AG09309 (cell line): Measurements from ENCODE around the gene OVCH1.

Source experiments
- DNase-seq: peaks from one replicate; pipeline ENCODE4 v3.0.0-alpha.2; 2010; ENCODE audit warnings: low read depth
- H3K4me3 ChIP-seq: 2 replicates; pipeline ENCODE4 v1.5.1; 2011; ENCODE audit warnings: mild to moderate bottlenecking, low read depth, low read length, moderate library complexity; ENCODE audit not compliant: control insufficient read depth
- TF ChIP-seq, protein P1 (sequence below): IDR thresholded peaks from 2 replicates; pipeline ENCODE4 v1.5.1; 2011; ENCODE audit warnings: mild to moderate bottlenecking, low read depth, low read length, inconsistent platforms; ENCODE audit not compliant: insufficient read depth, control insufficient read depth; ENCODE audit errors: missing control alignments

Gene OVCH1

GRCh38 chr12:29460082-29460481 lies 37.4 kb downstream of the OVCH1 start:
- no peak overlapping the region for H3K4me3 ChIP-seq
- TF ChIP-seq, protein P1, sequence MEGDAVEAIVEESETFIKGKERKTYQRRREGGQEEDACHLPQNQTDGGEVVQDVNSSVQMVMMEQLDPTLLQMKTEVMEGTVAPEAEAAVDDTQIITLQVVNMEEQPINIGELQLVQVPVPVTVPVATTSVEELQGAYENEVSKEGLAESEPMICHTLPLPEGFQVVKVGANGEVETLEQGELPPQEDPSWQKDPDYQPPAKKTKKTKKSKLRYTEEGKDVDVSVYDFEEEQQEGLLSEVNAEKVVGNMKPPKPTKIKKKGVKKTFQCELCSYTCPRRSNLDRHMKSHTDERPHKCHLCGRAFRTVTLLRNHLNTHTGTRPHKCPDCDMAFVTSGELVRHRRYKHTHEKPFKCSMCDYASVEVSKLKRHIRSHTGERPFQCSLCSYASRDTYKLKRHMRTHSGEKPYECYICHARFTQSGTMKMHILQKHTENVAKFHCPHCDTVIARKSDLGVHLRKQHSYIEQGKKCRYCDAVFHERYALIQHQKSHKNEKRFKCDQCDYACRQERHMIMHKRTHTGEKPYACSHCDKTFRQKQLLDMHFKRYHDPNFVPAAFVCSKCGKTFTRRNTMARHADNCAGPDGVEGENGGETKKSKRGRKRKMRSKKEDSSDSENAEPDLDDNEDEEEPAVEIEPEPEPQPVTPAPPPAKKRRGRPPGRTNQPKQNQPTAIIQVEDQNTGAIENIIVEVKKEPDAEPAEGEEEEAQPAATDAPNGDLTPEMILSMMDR, result no peak
- DNase-seq, result no peak

- TF ChIP-seq, protein P1, result no peak
- no peak overlapping the region for H3K4me3 ChIP-seq
- no peak for DNase-seq
These were observed 42.4 kb downstream of the OVCH1 start for GRCh38 chr12:29455087-29455486.

- no peak overlapping the region for H3K4me3 ChIP-seq
- TF ChIP-seq, protein P1, result no peak
- DNase-seq, result no peak
These were observed 45.6 kb downstream of the OVCH1 start for GRCh38 chr12:29451888-29452287.

- TF ChIP-seq, protein P1, result no peak
- DNase-seq, result no peak
These were observed 49.3 kb downstream of the OVCH1 start for GRCh38 chr12:29448157-29448556.

DNA sequence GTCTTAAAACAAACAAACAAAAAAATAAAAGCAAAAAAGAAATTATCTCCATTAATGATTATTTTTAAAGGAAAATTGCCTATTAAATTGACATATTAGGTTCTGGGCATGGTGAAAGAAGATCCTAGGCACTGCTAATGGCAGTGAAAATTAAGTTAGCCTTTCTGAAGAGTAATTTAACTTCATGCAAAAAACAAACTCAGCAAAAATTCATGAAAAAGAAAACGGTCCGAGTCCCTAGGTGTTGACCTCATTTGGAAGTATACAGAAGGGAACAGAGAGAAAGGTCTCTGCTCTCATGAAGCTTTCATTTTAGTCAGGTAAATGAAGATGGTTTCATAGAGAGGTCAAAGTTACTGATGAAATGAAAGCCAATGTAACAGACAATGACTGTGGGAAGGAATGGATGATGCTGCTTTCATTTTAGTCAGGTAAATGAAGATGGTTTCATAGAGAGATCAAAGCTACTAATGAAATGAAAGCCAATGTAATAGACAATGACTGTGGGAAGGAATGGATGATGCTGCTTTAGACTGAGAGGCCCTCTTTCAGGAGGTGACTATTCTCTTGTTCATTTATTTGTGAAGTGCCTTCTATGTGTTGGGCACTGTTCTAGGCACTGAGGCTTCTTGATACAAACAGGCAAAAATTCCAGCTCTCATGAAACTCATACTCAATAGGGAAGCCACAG lies 50.1 kb downstream of the OVCH1 start:
- H3K4me3 ChIP-seq, result no peak overlapping the region
- TF ChIP-seq, protein P1, result no peak
- no peak for DNase-seq

More at GRCh38 chr12:29448157-29448556, 49.3 kb downstream of the OVCH1 start:
- H3K4me3 ChIP-seq, result no peak overlapping the region

GRCh38 chr12:29439506-29439905 lies 58.0 kb downstream of the OVCH1 start:
- TF ChIP-seq, protein P1, result no peak
- DNase-seq, result no peak
- H3K4me3 ChIP-seq, result no peak overlapping the region

GRCh38 chr12:29438752-29439408 lies 58.6 kb downstream of the OVCH1 start:
- TF ChIP-seq, protein P1, result no peak
- H3K4me3 ChIP-seq, result no peak overlapping the region
- no peak for DNase-seq
